ENCODE measurements around the gene ZNF462. TPM values are rescaled to one million over a fixed set of nuclear protein-coding genes. Genes with fewer than 3 reads are reported as not detected.

Gene ZNF462
- total and polyA plus RNA-seq, 2 of the 4 experiments (the other 2 are of a cell fraction): 6.1 to 18.8 TPM

- Histone ChIP-seq H2BK120ac (ENCODE audit: low read depth, low read length) (no peak overlapping the region), H3K27me3 (ENCODE audit: control insufficient read depth, insufficient read depth, low read length) (no peaks in the 10 kb centered on the region; the same call in 1 of the 2 replicates), H3K18ac (ENCODE audit: low read depth, low read length) (no peak overlapping the region), H3K36me3 (ENCODE audit: control insufficient read depth, insufficient read depth, low read length) (no peaks in the 10 kb centered on the region), H4K20me1 (ENCODE audit: insufficient read depth, low read length) (no peaks in the 10 kb centered on the region), H3K9me3 (ENCODE audit: control insufficient read depth, insufficient read depth, low read length) (no peaks in the 10 kb centered on the region), H3K23ac (ENCODE audit: low read depth, low read length) (no peak overlapping the region), H2BK15ac (ENCODE audit: low read depth, low read length) (no peak overlapping the region), H3K9ac (ENCODE audit: low read depth, low read length) (no peak overlapping the region), H3K79me1 (ENCODE audit: low read depth in 1 of 2, low read length in 2 of 2) (no peaks in the 10 kb centered on the region), H2AK5ac (ENCODE audit: low read depth, low read length) (no peak overlapping the region), H3K9me1 (ENCODE audit: insufficient read depth, low read length) (no peaks in the 10 kb centered on the region), H2AFZ (replicated peaks; ENCODE audit: low read length, poor library complexity) (no peak overlapping the region), H4K5ac (ENCODE audit: low read depth, low read length) (no peak overlapping the region), H4K8ac (ENCODE audit: low read depth in 2 of 2, low read length in 2 of 2) (no peak overlapping the region), H3K27ac (ENCODE audit: insufficient read depth, low read length) (no peak overlapping the region), H4K91ac (ENCODE audit: insufficient read depth, low read depth, low read length) (no peak overlapping the region), H3K14ac (replicated peaks; ENCODE audit: low read depth, low read length) (no peak overlapping the region), H3K4me3 (ENCODE audit: insufficient read depth, low read depth, low read length) (no peak overlapping the region), H3K4ac (ENCODE audit: low read depth, low read length) (no peak overlapping the region), H3K4me1 (ENCODE audit: control insufficient read depth, insufficient read depth, low read length) (no peaks in the 10 kb centered on the region), H3K56ac (ENCODE audit: extremely low read depth, insufficient read depth, low read length) (no peak overlapping the region; the same call in 1 of the 2 replicates), H3K4me2 (ENCODE audit: low read depth, low read length) (no peak overlapping the region), H2AK9ac (replicated peaks; ENCODE audit: low read depth, low read length, poor library complexity) (no peak overlapping the region), H2BK5ac (ENCODE audit: low read depth, low read length, poor library complexity, severe bottlenecking) (no peak overlapping the region), H2BK20ac (ENCODE audit: low read depth, low read length) (no peak overlapping the region)
- dilution Hi-C loops (cut with HindIII; ENCODE audit: low sequenced_read_pairs, unreplicated experiment) (no loop called here), intact Hi-C loops (cut with micrococcal nuclease) (no loop called here), in situ Hi-C loops (cut with MboI; ENCODE audit: low sequenced_read_pairs) (no loop called here)
- no peak for DNase-seq
- BruUV-seq (replicated peaks): no TSS peak
- no peak for TF ChIP-seq POLR2A (IDR thresholded peaks at IDR 0.05; ENCODE audit: low read depth, low read length)
- no peak for TF ChIP-seq MAZ (IDR thresholded peaks at IDR 0.05; ENCODE audit: borderline replicate concordance, low read depth, low read length)
- TF ChIP-seq CTCF (conservative IDR thresholded peaks at IDR 0.05; ENCODE audit: low read depth, low read length): no peak
- TF ChIP-seq RAD21 (IDR thresholded peaks at IDR 0.05; ENCODE audit: low read length): no peak
- TF ChIP-seq BHLHE40 (IDR thresholded peaks at IDR 0.05; ENCODE audit: low read depth, low read length): no peak
- TF ChIP-seq FOS (IDR thresholded peaks at IDR 0.05; ENCODE audit: low read depth, low read length): no peak
- no peak for TF ChIP-seq ELK1 (IDR thresholded peaks at IDR 0.05; ENCODE audit: borderline replicate concordance, low read depth, low read length)
- TF ChIP-seq MAFK (IDR thresholded peaks at IDR 0.05; ENCODE audit: low read depth, low read length): no peak
- no peak for TF ChIP-seq RCOR1 (IDR thresholded peaks at IDR 0.05; ENCODE audit: insufficient replicate concordance, low read length)
- TF ChIP-seq CEBPB (IDR thresholded peaks at IDR 0.05; ENCODE audit: low read depth, low read length): no peak
- TF ChIP-seq RFX5 (IDR thresholded peaks at IDR 0.05; ENCODE audit: low read depth, low read length): no peak
- no peak for TF ChIP-seq SMC3 (IDR thresholded peaks at IDR 0.05; ENCODE audit: low read depth, low read length)
- no peak for TF ChIP-seq CHD1 (IDR thresholded peaks at IDR 0.05; ENCODE audit: low read depth, low read length)
- TF ChIP-seq MXI1 (IDR thresholded peaks at IDR 0.05; ENCODE audit: borderline replicate concordance, low read depth, low read length): no peak
- TF ChIP-seq NFE2L2 (IDR thresholded peaks at IDR 0.05; ENCODE audit: low read depth, low read length): no peak
- no peak for TF ChIP-seq USF2 (IDR thresholded peaks at IDR 0.05; ENCODE audit: low read depth, low read length)
- ChIA-PET CTCF (no interaction called here), POLR2A (ENCODE audit: unreplicated experiment) (no interaction called here)
- no peak for ATAC-seq (ENCODE audit: low read depth)
Observed at GRCh38 chr9:106828965-106829364, 34.0 kb upstream of the ZNF462 start.
